GM21737 (cell line): ENCODE results near the gene SIGLEC5.
A peak's percentile ranks its signal among the peaks of the same experiment; 100 is the strongest.

Source experiments
- ATAC-seq: cut with Tn5 transposase; IDR thresholded peaks from one replicate; pipeline ENCODE4 v1.9.1; 2021; ENCODE audit warnings: mild to moderate bottlenecking, moderate library complexity; ENCODE audit not compliant: unreplicated experiment

The SIGLEC5 gene

GRCh38 chr19:51590441-51590840, 39.8 kb downstream of the SIGLEC5 start:
- ATAC-seq, result no peak

GRCh38 chr19:51589511-51589910, 40.7 kb downstream of the SIGLEC5 start:
- ATAC-seq, result no peak

- ATAC-seq, result no peak
Observed at GRCh38 chr19:51587264-51588191, 42.7 kb downstream of the SIGLEC5 start.

GRCh38 chr19:51586799-51587198, 43.4 kb downstream of the SIGLEC5 start:
- no peak for ATAC-seq

- no peak for ATAC-seq
Observed at GRCh38 chr19:51586103-51586728, 44.0 kb downstream of the SIGLEC5 start.

GRCh38 chr19:51576850-51577249, 53.4 kb downstream of the SIGLEC5 start:
- ATAC-seq, result no peak

GRCh38 chr19:51573331-51573730, 56.9 kb downstream of the SIGLEC5 start:
- no peak for ATAC-seq

GRCh38 chr19:51572908-51573307, 57.3 kb downstream of the SIGLEC5 start:
- ATAC-seq, result no peak

GRCh38 chr19:51572410-51572809, 57.8 kb downstream of the SIGLEC5 start:
- ATAC-seq, result no peak

- no peak for ATAC-seq
Observed at GRCh38 chr19:51571599-51571998, 58.6 kb downstream of the SIGLEC5 start.

GRCh38 chr19:51570962-51571575, 59.1 kb downstream of the SIGLEC5 start, which contains the start of gene ZNF175:
TSS of gene ZNF175 (plus strand) at chr19:51571283. CDS start at chr19:51573330, 2,047 bp downstream.
- peak; percentile 75 for ATAC-seq

GRCh38 chr19:51568456-51568855, 61.7 kb downstream of the SIGLEC5 start:
- no peak for ATAC-seq

GRCh38 chr19:51567583-51567982, 62.6 kb downstream of the SIGLEC5 start:
- no peak for ATAC-seq

- ATAC-seq, result no peak
Observed at GRCh38 chr19:51566489-51567100, 63.6 kb downstream of the SIGLEC5 start.

- no peak for ATAC-seq
Observed at GRCh38 chr19:51565583-51565982, 64.6 kb downstream of the SIGLEC5 start.

GRCh38 chr19:51564791-51565190, 65.4 kb downstream of the SIGLEC5 start:
- ATAC-seq, result no peak
